H9 (cell line): ENCODE data around the gene SLC25A43. TPM values are rescaled to one million over a fixed set of nuclear protein-coding genes. Genes with fewer than 3 reads are reported as not detected.

Experiments used
- DNase-seq: peaks from one replicate; pipeline ENCODE4 v3.0.0-alpha.2; 2017
- H2AFZ ChIP-seq: one replicate; pipeline ENCODE4 v1.6.1; 2013; ENCODE audit warnings: mild to moderate bottlenecking, low read length, control low read depth, moderate library complexity
- H2AK5ac ChIP-seq: 2 replicates; pipeline ENCODE4 v1.6.1; 2013; ENCODE audit warnings: low read length, control low read depth, mixed read lengths; ENCODE audit not compliant: insufficient read length
- H2BK120ac ChIP-seq: one replicate; pipeline ENCODE4 v1.6.1; 2013; ENCODE audit warnings: low read depth, mild to moderate bottlenecking, low read length, control low read depth, inconsistent platforms; ENCODE audit not compliant: poor library complexity, severe bottlenecking
- H2BK12ac ChIP-seq: 2 replicates; pipeline ENCODE4 v1.6.1; 2013; ENCODE audit warnings: low read length, control low read depth, mixed read lengths, low read depth; ENCODE audit not compliant: insufficient read length
- H2BK15ac ChIP-seq: 2 replicates; pipeline ENCODE4 v1.6.1; 2013; ENCODE audit warnings: low read depth, low read length, control low read depth
- H2BK20ac ChIP-seq: one replicate; pipeline ENCODE4 v1.6.1; 2013; ENCODE audit warnings: low read depth, mild to moderate bottlenecking, low read length, control low read depth, inconsistent platforms; ENCODE audit not compliant: poor library complexity, severe bottlenecking
- H2BK5ac ChIP-seq: 2 replicates; pipeline ENCODE4 v1.6.1; 2013; ENCODE audit warnings: low read length, control low read depth, mixed read lengths; ENCODE audit not compliant: insufficient read length
- H3K14ac ChIP-seq: 2 replicates; pipeline ENCODE4 v1.6.1; 2013; ENCODE audit warnings: low read length, control low read depth; ENCODE audit not compliant: insufficient read depth
- H3K18ac ChIP-seq: 2 replicates; pipeline ENCODE4 v1.6.1; 2013; ENCODE audit warnings: low read depth, mild to moderate bottlenecking, mixed read lengths, low read length, control low read depth; ENCODE audit not compliant: insufficient read length
- H3K23ac ChIP-seq: 2 replicates; pipeline ENCODE4 v1.6.1; 2013; ENCODE audit warnings: low read length, control low read depth, mixed read lengths, low read depth; ENCODE audit not compliant: insufficient read length
- H3K23me2 ChIP-seq: 2 replicates; pipeline ENCODE4 v1.6.1; 2013; ENCODE audit warnings: low read depth, mild to moderate bottlenecking, mixed read lengths, low read length, control low read depth; ENCODE audit not compliant: insufficient read length, poor library complexity, severe bottlenecking
- H3K27ac ChIP-seq: 2 replicates; pipeline ENCODE4 v1.5.1; 2013; ENCODE audit warnings: low read length, control low read depth, mixed read lengths, low read depth; ENCODE audit not compliant: insufficient read length
- H3K27me3 ChIP-seq: 2 replicates; pipeline ENCODE4 v1.6.1; 2013; ENCODE audit warnings: low read length, control low read depth, inconsistent platforms; ENCODE audit not compliant: insufficient read depth
- H3K4ac ChIP-seq: 2 replicates; pipeline ENCODE4 v1.6.1; 2013; ENCODE audit warnings: low read depth, mild to moderate bottlenecking, control low read depth, inconsistent platforms, low read length, moderate library complexity
- H3K4me1 ChIP-seq: 2 replicates; pipeline ENCODE4 v1.6.1; 2013; ENCODE audit warnings: low read length, control low read depth, inconsistent platforms; ENCODE audit not compliant: insufficient read depth
- H3K4me2 ChIP-seq: 2 replicates; pipeline ENCODE4 v1.6.1; 2013; ENCODE audit warnings: low read length, control low read depth, mixed read lengths; ENCODE audit not compliant: insufficient read length, insufficient read depth
- H3K56ac ChIP-seq: 2 replicates; pipeline ENCODE4 v1.6.1; 2013; ENCODE audit warnings: low read depth, mild to moderate bottlenecking, mixed read lengths, low read length, control low read depth; ENCODE audit not compliant: insufficient read length
- H3K79me1 ChIP-seq: 2 replicates; pipeline ENCODE4 v1.6.1; 2013; ENCODE audit warnings: low read depth, mild to moderate bottlenecking, moderate library complexity, low read length, control low read depth, inconsistent platforms; ENCODE audit not compliant: insufficient read depth, poor library complexity, severe bottlenecking
- H3K79me2 ChIP-seq: 2 replicates; pipeline ENCODE4 v1.6.1; 2013; ENCODE audit warnings: low read length, control low read depth, inconsistent platforms; ENCODE audit not compliant: insufficient read depth
- H3K9ac ChIP-seq: 2 replicates; pipeline ENCODE4 v1.6.1; 2013; ENCODE audit warnings: low read length, control low read depth, mixed read lengths; ENCODE audit not compliant: insufficient read length; ENCODE audit errors: extremely low read depth
- H3K9me3 ChIP-seq: one replicate; pipeline ENCODE4 v1.6.1; 2013; ENCODE audit warnings: low read depth, low read length, inconsistent platforms; ENCODE audit not compliant: control insufficient read depth
- H3T11ph ChIP-seq: one replicate; pipeline ENCODE4 v1.6.1; 2013; ENCODE audit warnings: mild to moderate bottlenecking, low read length, control low read depth, inconsistent platforms
- H4K20me1 ChIP-seq: one replicate; pipeline ENCODE4 v1.6.1; 2013; ENCODE audit not compliant: control insufficient read depth, insufficient read length, insufficient read depth
- H4K5ac ChIP-seq: 2 replicates; pipeline ENCODE4 v1.6.1; 2013; ENCODE audit warnings: low read depth, mild to moderate bottlenecking, mixed read lengths, low read length, control low read depth; ENCODE audit not compliant: insufficient read length
- H4K8ac ChIP-seq: replicated peaks from 2 replicates; pipeline ENCODE4 v1.6.1; 2013; ENCODE audit warnings: low read length, control low read depth, mixed read lengths, low read depth; ENCODE audit not compliant: insufficient read length
- H4K91ac ChIP-seq: 2 replicates; pipeline ENCODE4 v1.6.1; 2013; ENCODE audit warnings: low read depth, mild to moderate bottlenecking, moderate library complexity, mixed read lengths, low read length, control low read depth; ENCODE audit not compliant: insufficient read length
- H3K27ac Mint-ChIP-seq, 3 experiments: 2 replicates in 2 of 3; 3 replicates in 1 of 3; pipeline ENCODE4 v1.8.0; 2020 to 2021; ENCODE audit warnings: mixed read lengths in 3 of 3, mild to moderate bottlenecking in 1 of 3, moderate library complexity in 1 of 3
- H3K27me3 Mint-ChIP-seq: 2 replicates; pipeline ENCODE4 v1.8.0; 2021; ENCODE audit warnings: low read depth, mild to moderate bottlenecking, moderate library complexity, mixed read lengths
- H3K36me3 Mint-ChIP-seq, 3 experiments: 2 replicates in 2 of 3; 3 replicates in 1 of 3; pipeline ENCODE4 v1.8.0; 2020 to 2021; ENCODE audit warnings: low read depth in 3 of 3, mixed read lengths in 3 of 3; ENCODE audit not compliant: insufficient read depth in 1 of 3
- H3K4me1 Mint-ChIP-seq, 2 experiments: 2 replicates each; pipeline ENCODE4 v1.8.0; 2020; ENCODE audit warnings: mixed read lengths in 2 of 2
- H3K4me3 Mint-ChIP-seq, 2 experiments: 2 replicates in 1 of 2; 3 replicates in 1 of 2; pipeline ENCODE4 v1.8.0; 2020 to 2021; ENCODE audit warnings: mild to moderate bottlenecking in 2 of 2, mixed read lengths in 2 of 2, moderate library complexity in 1 of 2
- H3K9me3 Mint-ChIP-seq, 2 experiments: 2 replicates in 1 of 2; 3 replicates in 1 of 2; pipeline ENCODE4 v1.8.0; 2020; ENCODE audit warnings: mild to moderate bottlenecking in 2 of 2, mixed read lengths in 2 of 2, moderate library complexity in 1 of 2
- WGBS: extraction: QIAGEN DNeasy Blood & Tissue Kit; methylation state at CpG from one replicate; pipeline ENCODE4 v1.1.7; 2013; ENCODE audit warnings: missing lambda C conversion rate, low lambda C conversion rate, mixed read lengths; ENCODE audit not compliant: insufficient read length; ENCODE audit errors: extremely low coverage; 5-methylcytosine and 5-hydroxymethylcytosine counted together
- total RNA-seq: library from RNA; stranded (reverse); gene quantifications from 2 replicates; pipeline ENCODE4 v1.2.1, GENCODE V29; 2021
- TF ChIP-seq, protein P1 (sequence below): fragments of 200-600 bp; sonication (generic); conservative IDR thresholded peaks from 3 replicates; pipeline ENCODE4 v1.8.0; 2021; ENCODE audit warnings: antibody characterized with exemption, mild to moderate bottlenecking

Gene SLC25A43
- total RNA-seq, 1 experiment from 2014 or later: 3.7 TPM

DNA sequence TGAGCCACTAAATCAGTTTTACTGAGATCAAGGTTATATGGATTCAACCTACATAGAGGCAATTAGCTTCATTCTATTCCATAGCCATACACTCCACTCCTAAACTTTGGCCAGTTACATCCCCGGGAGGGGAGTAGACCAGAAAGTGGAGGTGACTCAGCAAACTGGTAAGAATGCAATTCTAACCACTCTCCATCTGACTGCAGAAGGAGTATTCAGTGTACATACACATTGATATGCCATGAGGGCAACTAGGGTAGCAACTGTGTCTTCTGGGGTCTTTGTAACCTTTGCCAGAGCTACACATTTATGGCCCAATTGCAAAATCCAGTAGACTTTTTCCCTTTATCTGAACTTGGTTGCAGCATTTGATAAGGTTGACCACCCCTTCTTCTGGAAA lies 7.6 kb downstream of the SLC25A43 start:
- Histone ChIP-seq H2BK15ac (no peak overlapping the region), H3K56ac (no peak overlapping the region), H3K18ac (no peak overlapping the region), H3K27me3 (no peaks in the 10 kb centered on the region), H4K20me1 (no peaks in the 10 kb centered on the region), H4K91ac (no peak overlapping the region), H2AFZ (no peak overlapping the region), H2BK120ac (no peak overlapping the region), H3K79me1 (peaks cover under 1% of the 10 kb centered on the region), H2BK20ac (no peak overlapping the region), H3K9me3 (peaks cover 33% of the 10 kb centered on the region), H3K23me2 (no peaks in the 10 kb centered on the region), H3K4ac (no peak overlapping the region), H3K23ac (no peak overlapping the region), H3K4me1 (no peaks in the 10 kb centered on the region; the same call in 1 of the 2 replicates), H3K27ac (no peak overlapping the region), H4K8ac (no peak overlapping the region), H3K79me2 (no peaks in the 10 kb centered on the region), H4K5ac (no peak overlapping the region), H3K9ac (no peak overlapping the region), H3T11ph (no peak overlapping the region), H2AK5ac (no peak overlapping the region), H2BK12ac (no peak overlapping the region), H2BK5ac (no peak overlapping the region), H3K4me2 (no peak overlapping the region), H3K14ac (no peak overlapping the region)
- Mint-ChIP-seq H3K4me3 (no peak overlapping the region), H3K9me3 (peaks cover 59 to 64% of the 10 kb centered on the region in 2 experiments), H3K36me3 (peaks cover 11 to 18% (median 17%) of the 10 kb centered on the region in 3 experiments), H3K27me3 (no peaks in the 10 kb centered on the region; the same call in 1 of the 2 replicates), H3K4me1 (peaks cover 0 to 3% of the 10 kb centered on the region in 2 experiments; a peak in 1 of 4 replicates), H3K27ac (no peak overlapping the region)
- no CpG with 5 or more reads among the region's 1 CpG for WGBS
- TF ChIP-seq, protein P1, sequence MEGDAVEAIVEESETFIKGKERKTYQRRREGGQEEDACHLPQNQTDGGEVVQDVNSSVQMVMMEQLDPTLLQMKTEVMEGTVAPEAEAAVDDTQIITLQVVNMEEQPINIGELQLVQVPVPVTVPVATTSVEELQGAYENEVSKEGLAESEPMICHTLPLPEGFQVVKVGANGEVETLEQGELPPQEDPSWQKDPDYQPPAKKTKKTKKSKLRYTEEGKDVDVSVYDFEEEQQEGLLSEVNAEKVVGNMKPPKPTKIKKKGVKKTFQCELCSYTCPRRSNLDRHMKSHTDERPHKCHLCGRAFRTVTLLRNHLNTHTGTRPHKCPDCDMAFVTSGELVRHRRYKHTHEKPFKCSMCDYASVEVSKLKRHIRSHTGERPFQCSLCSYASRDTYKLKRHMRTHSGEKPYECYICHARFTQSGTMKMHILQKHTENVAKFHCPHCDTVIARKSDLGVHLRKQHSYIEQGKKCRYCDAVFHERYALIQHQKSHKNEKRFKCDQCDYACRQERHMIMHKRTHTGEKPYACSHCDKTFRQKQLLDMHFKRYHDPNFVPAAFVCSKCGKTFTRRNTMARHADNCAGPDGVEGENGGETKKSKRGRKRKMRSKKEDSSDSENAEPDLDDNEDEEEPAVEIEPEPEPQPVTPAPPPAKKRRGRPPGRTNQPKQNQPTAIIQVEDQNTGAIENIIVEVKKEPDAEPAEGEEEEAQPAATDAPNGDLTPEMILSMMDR: no peak
- no peak for DNase-seq
